Ovary (tissue), 9 donors: ENCODE data around the gene RBM33. TPM values are rescaled to one million over a fixed set of nuclear protein-coding genes. Genes with fewer than 3 reads are reported as not detected.

Experiments used
- DNase-seq, 5 donors: peaks; one replicate each; pipeline ENCODE4 v3.0.0-alpha.2; 2019 to 2020
- H3K27ac ChIP-seq, 2 donors: fragments of 200-600 bp; one replicate each; pipeline versions ENCODE4 v1.5.1 to v1.8.0; 2019 to 2022
- H3K27me3 ChIP-seq: fragments of 200-600 bp; one replicate; pipeline ENCODE4 v1.8.0; 2022
- H3K36me3 ChIP-seq: fragments of 200-600 bp; sonication (generic); one replicate; pipeline ENCODE4 v1.5.1; 2019
- H3K4me1 ChIP-seq: one replicate; pipeline ENCODE4 v1.8.1; 2013; ENCODE audit warnings: mild to moderate bottlenecking, moderate library complexity; ENCODE audit not compliant: insufficient read depth
- H3K4me3 ChIP-seq: fragments of 200-600 bp; sonication (generic); one replicate; pipeline ENCODE4 v1.5.1; 2017
- H3K9me3 ChIP-seq, 2 donors: fragments of 200-600 bp in 1 of 2; sonication (generic) in 1 of 2; one replicate each; pipeline versions ENCODE4 v1.5.1 to v1.8.1; 2013 to 2019; ENCODE audit warnings: mild to moderate bottlenecking in 1 of 2, moderate library complexity in 1 of 2
- EP300 ChIP-seq: sonication (generic); formaldehyde crosslinking; IDR thresholded peaks from one replicate; pipeline ENCODE4 v1.6.1; 2017; ENCODE audit warnings: antibody characterized with exemption
- POLR2A ChIP-seq: fragments of 450-650 bp; IDR thresholded peaks from one replicate; pipeline ENCODE4 v1.6.1; 2017; ENCODE audit warnings: antibody characterized with exemption, mild to moderate bottlenecking, moderate library complexity
- WGBS, 3 donors: extraction: QIAGEN DNeasy Blood & Tissue Kit in 1 of 3; methylation state at CpG; one replicate each; pipeline versions ENCODE4 v1.1.5 to v1.1.7; 2013 to 2017; 5-methylcytosine and 5-hydroxymethylcytosine counted together
- intact Hi-C, 4 donors: fragments of 100-400 bp; cut with DNase I; formaldehyde crosslinking; loops; one replicate each; pipeline versions ENCODE4 v1.11.0 to v1.15.1; 2022 to 2023
- polyA plus RNA-seq, 2 donors: library from polyadenylated mRNA; stranded (reverse); fragments of 200-250 nt in 1 of 2; fragments of 350-450 nt in 1 of 2; fragmentation: Illumina TruSeq in 1 of 2; extraction: RNeasy Lipid Tissue Mini Kit (QIAGEN cat#74804) in 1 of 2; gene quantifications; one replicate each; pipeline ENCODE4 v1.2.3, GENCODE V29; 2013 to 2014
- total RNA-seq, 7 donors: library from RNA; depleted of rRNA in 2 of 7; stranded (reverse); fragments of >200 nt in 2 of 7; fragmentation: NEBNext Ultra II Directional in 3 of 7; extraction: Animal tissue kit (Norgen Biotek cat#: 25700) in 3 of 7; gene quantifications; one replicate each; pipeline versions ENCODE4 v1.1.0 to v1.2.4, GENCODE V29; 2016 to 2023
- TF ChIP-seq, protein P1 (sequence below), 3 donors: fragments of 450-650 bp in 2 of 3; fragments of 200-600 bp in 1 of 3; IDR thresholded peaks; one replicate each; pipeline versions ENCODE4 v1.5.1 to v1.8.0; 2016 to 2022; ENCODE audit warnings: antibody characterized with exemption in 3 of 3, mild to moderate bottlenecking in 1 of 3
- donor health status: DM: no; HTN: no; CAD: no; lungs with moderate emphysema.
- donor health status: DM: no; HTN: no; CAD: no.
- donor health status: Bipolar disorder and iron deficiency.
- donor health status: DM: yes; HTN: yes; CAD: no.
- donor health status: DM: no; HTN: no; CAD: no.
- donor health status: DM: yes; HTN: yes; CAD: no.

The RBM33 gene
- total and polyA plus RNA-seq, 9 donors: 19.8 to 62.0 (median 49.3) TPM

GRCh38 chr7:155800741-155801267 is 156.3 kb downstream of the RBM33 start:
- intact Hi-C loops: no loop called here
- WGBS, 3 donors: 80 to 85% (median 80%) methylated on average over 16 of the region's 16 CpGs
- H3K27me3 ChIP-seq: no peaks in the 10 kb centered on the region
- H3K4me3 ChIP-seq: no peak overlapping the region
- no peaks in the 10 kb centered on the region for H3K9me3 ChIP-seq
- peaks cover 2% of the 10 kb centered on the region for H3K4me1 ChIP-seq
- H3K27ac ChIP-seq: no peak overlapping the region
- H3K36me3 ChIP-seq: no peaks in the 10 kb centered on the region
- no peak for DNase-seq
- TF ChIP-seq EP300 (no peak), POLR2A (no peak)
- TF ChIP-seq, protein P1, sequence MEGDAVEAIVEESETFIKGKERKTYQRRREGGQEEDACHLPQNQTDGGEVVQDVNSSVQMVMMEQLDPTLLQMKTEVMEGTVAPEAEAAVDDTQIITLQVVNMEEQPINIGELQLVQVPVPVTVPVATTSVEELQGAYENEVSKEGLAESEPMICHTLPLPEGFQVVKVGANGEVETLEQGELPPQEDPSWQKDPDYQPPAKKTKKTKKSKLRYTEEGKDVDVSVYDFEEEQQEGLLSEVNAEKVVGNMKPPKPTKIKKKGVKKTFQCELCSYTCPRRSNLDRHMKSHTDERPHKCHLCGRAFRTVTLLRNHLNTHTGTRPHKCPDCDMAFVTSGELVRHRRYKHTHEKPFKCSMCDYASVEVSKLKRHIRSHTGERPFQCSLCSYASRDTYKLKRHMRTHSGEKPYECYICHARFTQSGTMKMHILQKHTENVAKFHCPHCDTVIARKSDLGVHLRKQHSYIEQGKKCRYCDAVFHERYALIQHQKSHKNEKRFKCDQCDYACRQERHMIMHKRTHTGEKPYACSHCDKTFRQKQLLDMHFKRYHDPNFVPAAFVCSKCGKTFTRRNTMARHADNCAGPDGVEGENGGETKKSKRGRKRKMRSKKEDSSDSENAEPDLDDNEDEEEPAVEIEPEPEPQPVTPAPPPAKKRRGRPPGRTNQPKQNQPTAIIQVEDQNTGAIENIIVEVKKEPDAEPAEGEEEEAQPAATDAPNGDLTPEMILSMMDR (IDR thresholded peaks at IDR 0.05): no peak

- intact Hi-C loops: no loop called here
- Histone ChIP-seq H3K27ac (no peak overlapping the region), H3K4me3 (no peak overlapping the region), H3K4me1 (peaks cover 2% of the 10 kb centered on the region), H3K36me3 (no peaks in the 10 kb centered on the region), H3K27me3 (peaks cover 5% of the 10 kb centered on the region), H3K9me3 (no peaks in the 10 kb centered on the region)
- 30 to 39% (median 38%) methylated on average over 6 of the region's 6 CpGs for WGBS, 3 donors
- TF ChIP-seq POLR2A: no peak
- TF ChIP-seq EP300: no peak
- TF ChIP-seq, protein P1 (IDR thresholded peaks at IDR 0.05): no peak
- DNase-seq: no peak
Observed at GRCh38 chr7:155802291-155802690, 157.8 kb downstream of the RBM33 start.

DNA sequence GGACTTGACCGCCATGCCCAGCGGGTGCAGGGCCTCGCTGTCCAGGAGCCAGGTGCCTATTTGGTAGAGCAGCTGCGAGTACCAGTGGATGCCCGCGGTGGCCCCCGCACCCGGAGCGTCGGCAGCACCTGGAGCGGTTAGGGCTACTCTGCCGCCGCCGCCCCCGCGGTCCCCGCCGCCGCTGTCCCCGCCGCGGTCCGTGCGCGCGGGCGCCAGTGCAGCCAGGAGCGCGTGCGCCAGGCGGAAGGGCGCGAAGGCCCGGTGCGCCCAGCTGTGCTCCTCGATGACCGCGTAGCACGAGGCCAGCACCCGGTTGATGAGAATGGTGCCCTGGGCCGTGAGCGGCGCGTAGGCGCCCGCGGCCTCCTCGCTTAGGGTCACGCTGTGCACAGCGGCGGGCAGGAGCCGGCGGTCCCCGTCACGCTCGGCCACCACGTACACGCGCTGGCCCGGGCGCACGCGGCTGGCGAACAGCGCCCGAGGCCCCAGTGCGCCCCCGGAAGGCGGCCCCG is 158.5 kb downstream of the RBM33 start:
- DNase-seq: no peak
- Histone ChIP-seq H3K4me1 (peaks cover 2% of the 10 kb centered on the region), H3K4me3 (no peak overlapping the region), H3K27me3 (peaks cover 5% of the 10 kb centered on the region), H3K27ac (no peak overlapping the region), H3K9me3 (no peaks in the 10 kb centered on the region), H3K36me3 (no peaks in the 10 kb centered on the region)
- intact Hi-C loops: no loop called here
- WGBS, 3 donors: 0 to 3% (median 2%) methylated on average over 22 to 70 of the region's 70 CpGs
- TF ChIP-seq EP300 (no peak), POLR2A (no peak)
- TF ChIP-seq, protein P1 (IDR thresholded peaks at IDR 0.05): no peak

DNA sequence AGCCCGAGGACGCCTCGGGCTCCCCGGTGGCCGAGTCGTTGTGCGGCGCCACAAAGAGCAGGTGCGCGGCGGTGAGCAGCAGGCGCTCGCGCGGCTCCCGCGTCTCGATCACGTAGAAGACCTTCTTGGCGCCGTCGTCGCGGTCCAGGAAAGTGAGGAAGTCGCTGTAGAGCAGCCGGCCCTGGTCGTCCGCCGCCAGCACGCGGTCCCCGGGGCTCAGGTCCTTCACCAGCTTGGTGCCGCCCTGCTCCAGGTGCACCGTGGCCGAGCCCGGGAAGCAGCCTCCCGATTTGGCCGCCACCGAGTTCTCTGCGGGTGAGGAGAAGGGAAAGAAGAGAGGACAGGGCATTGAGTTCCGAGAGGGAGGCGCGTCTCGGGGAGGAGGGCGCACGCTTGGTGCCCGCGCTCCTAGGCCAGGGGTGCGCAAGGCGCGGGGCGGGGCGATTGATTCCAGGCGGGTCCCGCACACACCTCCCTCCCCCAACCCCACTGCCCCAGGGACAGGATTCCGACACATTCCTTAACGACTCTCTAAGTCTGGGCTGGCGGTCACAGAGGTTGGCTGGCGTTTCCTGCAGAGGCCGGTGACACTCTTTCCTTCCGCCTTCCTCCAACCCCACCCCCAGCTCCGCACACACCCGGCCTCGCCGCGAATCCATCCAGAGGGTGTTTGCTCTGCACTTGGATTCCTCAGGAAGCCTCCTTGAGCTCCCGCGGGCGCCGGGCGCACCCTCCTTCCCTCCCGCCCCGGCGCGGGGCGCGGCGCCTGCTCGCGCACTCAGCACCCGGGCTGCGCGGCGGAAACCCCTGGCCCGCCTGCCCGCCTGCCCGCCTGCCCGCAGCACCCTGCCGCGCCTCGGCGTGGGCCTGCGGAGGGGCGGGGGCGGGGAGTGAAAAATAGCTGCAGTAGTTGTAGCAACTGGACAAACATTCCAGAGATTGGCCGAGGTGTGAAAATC is 159.2 kb downstream of the RBM33 start:
- H3K36me3 ChIP-seq: no peaks in the 10 kb centered on the region
- no peak overlapping the region for H3K4me3 ChIP-seq
- 0 to 1% (median 1%) methylated on average over 73 to 96 of the region's 96 CpGs for WGBS, 3 donors
- DNase-seq: no peak
- no peak for TF ChIP-seq EP300
- TF ChIP-seq, protein P1 (IDR thresholded peaks at IDR 0.05): no peak
- no peak for TF ChIP-seq POLR2A
- H3K9me3 ChIP-seq: no peaks in the 10 kb centered on the region
- no peak overlapping the region for H3K27ac ChIP-seq
- intact Hi-C loops: no loop called here
- peaks cover 2% of the 10 kb centered on the region for H3K4me1 ChIP-seq
- H3K27me3 ChIP-seq: peaks cover 5% of the 10 kb centered on the region
